ENCODE data around the gene ESCO1. TPM values are rescaled to one million over a fixed set of nuclear protein-coding genes. Genes with fewer than 3 reads are reported as not detected.
"Not testable (repeated sequence)": the region's sequence is repeated elsewhere in the genome, so short reads cannot be mapped to it uniquely, and the experiment has no call there.

The ESCO1 gene
- total RNA-seq, 2 experiments from 2014 or later, result 18.5 to 20.1 TPM

DNA sequence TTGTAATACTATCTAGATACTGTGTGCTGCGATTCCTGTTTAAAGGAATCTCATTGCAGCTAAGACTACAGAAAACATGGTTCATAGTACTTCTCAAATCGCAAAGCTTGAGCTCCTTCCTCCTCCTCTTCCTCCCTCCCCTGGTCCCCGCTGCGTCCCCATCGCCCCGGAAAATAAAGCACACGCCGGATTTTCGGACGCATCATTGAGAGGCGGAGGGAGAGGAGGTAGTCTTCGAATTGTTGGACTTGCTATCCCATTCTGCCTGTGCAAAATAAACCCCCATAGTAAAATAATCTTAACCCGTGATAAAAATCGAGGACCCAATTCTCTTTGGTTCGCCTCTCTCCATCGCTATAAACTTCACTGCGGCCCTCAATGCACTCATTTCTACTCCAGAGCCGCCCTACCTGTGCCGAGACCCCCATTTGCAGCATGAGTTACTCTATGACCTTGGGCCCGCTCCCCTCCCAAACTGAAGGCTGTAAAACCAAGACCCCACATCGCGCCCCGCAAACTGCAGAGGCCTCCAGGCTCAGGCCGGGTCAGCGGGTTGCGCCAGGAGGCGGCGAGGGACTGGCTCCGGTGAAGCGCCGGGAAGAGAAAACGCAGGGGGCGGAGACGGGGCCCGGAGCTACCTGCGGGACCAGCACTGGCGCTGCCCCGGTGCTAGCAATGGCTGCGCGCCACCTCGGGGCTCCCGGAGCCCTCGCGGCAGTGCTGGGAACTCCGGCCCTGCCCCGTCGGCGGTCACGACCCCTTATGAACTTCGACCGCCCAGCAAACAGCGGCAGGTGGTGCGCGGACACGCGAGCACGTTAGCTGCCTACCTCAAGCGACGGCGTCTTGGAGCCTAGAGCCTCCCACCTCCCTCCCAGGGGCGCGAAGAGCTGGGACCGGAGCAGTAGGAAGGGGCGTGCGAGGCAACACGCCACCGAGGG is 649 bp downstream of the ESCO1 start:
- peaks cover 27% of the 10 kb centered on the region for H3K4me1 Mint-ChIP-seq
- H3K36me3 Mint-ChIP-seq, result peaks cover 10% of the 10 kb centered on the region
- no peaks in the 10 kb centered on the region for H3K9me3 Mint-ChIP-seq
- H3K4me3 Mint-ChIP-seq, result peak overlapping the region; percentile 99
- no peaks in the 10 kb centered on the region for H3K27me3 Mint-ChIP-seq
- peak overlapping the region; percentile 99 for H3K27ac Mint-ChIP-seq
- DNase-seq, result no peak

DNA sequence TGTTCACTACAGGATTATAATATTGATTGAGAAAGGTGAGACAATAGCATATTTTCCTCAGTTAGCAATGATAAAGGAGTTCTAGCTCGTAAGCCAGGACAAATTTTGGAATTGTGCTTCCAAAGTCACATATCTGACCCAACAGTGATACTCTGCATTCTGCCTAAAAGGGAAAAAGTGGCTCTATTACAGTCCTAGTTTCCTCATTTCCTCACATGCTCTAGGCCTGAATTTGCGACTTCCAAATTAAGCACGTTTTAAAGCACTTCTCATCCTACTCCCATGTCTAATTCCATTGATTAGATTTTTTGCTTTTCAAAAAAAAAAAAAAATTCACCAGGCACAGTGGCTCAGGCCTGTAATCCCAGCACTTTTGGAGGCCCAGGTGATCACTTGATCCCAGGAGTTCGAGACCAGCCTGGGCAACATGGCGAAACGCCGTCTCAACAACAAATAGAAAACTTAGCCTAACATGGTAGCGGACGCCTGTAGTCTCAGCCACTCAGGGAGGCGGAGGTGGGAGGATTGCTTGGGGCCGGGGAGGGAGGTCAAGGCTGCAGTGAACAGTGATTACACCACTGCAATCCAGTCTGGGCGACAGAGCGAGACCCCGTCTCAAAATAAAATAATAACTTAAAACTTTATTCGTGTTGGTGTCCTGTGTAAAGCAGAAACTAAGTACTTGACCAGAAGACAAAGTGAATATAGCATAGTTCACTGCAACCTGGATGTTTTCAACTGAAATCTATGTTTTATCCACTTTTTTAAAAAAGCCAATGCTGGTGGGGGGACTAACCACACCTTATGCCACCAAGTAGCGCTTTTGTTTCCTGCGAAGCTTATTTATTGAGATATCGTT is 1.5 kb downstream of the ESCO1 start:
- peak overlapping the region; percentile 99 for H3K4me3 Mint-ChIP-seq
- H3K4me1 Mint-ChIP-seq, result peaks cover 27% of the 10 kb centered on the region
- H3K27me3 Mint-ChIP-seq, result no peaks in the 10 kb centered on the region
- peak overlapping the region; percentile 99 for H3K27ac Mint-ChIP-seq
- no peaks in the 10 kb centered on the region for H3K9me3 Mint-ChIP-seq
- peaks cover 15% of the 10 kb centered on the region for H3K36me3 Mint-ChIP-seq
- no peak for DNase-seq

DNA sequence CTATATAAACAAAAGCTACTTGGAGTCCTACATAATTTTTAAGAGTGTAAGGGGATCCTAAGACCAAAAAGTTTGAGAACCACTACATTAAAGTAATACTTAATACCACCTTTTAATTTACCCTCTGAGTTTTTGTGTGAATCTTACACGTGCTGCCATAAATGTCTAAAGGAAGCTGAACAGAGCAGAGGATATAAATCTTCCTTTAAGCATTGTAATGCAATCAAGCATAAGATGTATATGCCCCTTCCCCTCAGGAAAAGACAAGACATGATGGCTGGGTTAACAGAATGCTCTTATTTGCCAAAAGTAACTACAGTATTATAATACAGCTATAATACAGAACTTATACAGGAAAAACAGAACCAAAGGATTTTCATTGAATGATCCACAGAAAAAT is 2.9 kb downstream of the ESCO1 start:
- Mint-ChIP-seq H3K36me3 (peaks cover 19% of the 10 kb centered on the region), H3K27me3 (no peaks in the 10 kb centered on the region), H3K4me1 (peaks cover 31% of the 10 kb centered on the region), H3K27ac (no peak overlapping the region), H3K4me3 (no peak overlapping the region), H3K9me3 (no peaks in the 10 kb centered on the region)
- DNase-seq, result no peak

DNA sequence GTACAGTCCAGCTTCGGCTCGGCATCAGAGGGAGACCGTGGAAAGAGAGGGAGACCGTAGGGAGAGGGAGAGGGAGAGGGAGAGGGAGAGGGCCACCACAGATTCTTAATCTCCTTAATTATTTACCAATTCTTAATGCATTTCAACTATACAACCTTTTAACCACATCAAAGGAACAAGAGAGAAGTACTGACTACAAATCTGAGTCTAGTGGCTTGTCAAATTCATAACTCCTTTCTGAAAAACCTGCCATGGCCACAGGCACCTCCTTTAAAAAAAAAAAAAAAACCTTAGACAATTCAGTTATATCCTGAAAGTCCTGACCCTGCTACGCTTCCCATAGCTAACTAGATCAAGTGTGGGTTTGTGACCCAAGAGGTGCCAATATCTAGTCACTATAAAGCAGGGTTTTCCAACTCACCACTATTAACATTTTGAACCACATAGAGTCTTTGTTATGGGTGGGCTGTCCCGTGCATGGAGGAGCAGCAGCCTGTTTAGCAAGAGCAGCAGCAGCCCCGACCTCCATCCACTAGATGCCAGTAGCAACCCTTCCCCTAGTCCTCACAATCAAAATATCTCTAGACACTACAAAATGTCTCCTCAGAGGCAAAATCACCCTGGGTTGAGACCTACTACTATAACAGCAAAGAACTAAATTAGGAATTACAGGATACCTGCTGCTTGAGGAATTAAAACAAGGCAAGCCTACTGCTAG is 6.8 kb downstream of the ESCO1 start:
- no peak for DNase-seq
- Mint-ChIP-seq H3K9me3 (no peaks in the 10 kb centered on the region), H3K4me1 (peaks cover 25% of the 10 kb centered on the region), H3K27me3 (no peaks in the 10 kb centered on the region), H3K4me3 (no peak overlapping the region), H3K36me3 (peaks cover 26% of the 10 kb centered on the region), H3K27ac (no peak overlapping the region)

DNA sequence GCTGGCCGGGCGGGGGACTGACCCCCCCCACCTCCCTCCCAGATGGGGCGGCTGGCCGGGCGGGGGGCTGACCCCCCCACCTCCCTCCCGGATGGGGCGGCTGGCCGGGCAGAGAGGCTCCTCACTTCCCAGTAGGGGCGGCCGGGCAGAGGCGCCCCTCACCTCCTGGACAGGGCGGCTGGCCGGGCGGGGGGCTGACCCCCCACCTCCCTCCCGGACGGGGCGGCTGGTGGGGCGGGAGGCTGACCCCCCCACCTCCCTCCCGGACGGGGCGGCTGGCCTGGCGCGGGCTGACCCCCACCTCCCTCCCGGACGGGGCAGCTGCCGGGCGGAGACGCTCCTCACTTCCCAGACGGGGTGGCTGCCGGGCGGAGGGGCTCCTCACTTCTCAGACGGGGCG is 8.1 kb downstream of the ESCO1 start:
- H3K27ac Mint-ChIP-seq, H3K4me3 Mint-ChIP-seq, H3K9me3 Mint-ChIP-seq, H3K27me3 Mint-ChIP-seq, DNase-seq: not testable (repeated sequence)
- peaks cover 31% of the 10 kb centered on the region for H3K36me3 Mint-ChIP-seq
- peaks cover 18% of the 10 kb centered on the region for H3K4me1 Mint-ChIP-seq

DNA sequence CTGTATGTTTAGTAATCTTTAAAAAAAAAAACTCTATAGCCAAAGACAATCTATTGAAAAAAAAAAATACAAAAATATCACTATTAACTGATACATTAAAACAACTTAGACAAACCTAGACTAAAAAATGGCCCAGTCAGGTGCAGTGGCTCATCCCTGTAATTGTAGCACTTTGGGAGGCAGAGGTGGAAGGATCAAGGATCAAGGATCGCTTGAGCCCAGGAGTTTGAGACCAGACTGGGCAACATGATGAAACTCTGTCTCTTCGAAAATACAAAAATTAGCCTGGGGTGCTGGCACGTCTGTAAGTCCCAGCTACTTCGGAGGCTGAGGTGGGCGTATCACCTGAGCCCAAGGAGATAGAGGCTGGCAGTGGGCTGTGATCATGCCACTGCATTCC is 16.1 kb downstream of the ESCO1 start:
- Mint-ChIP-seq H3K27me3 (no peaks in the 10 kb centered on the region), H3K4me1 (peaks cover 12% of the 10 kb centered on the region), H3K4me3 (no peak overlapping the region), H3K27ac (no peak overlapping the region), H3K9me3 (no peaks in the 10 kb centered on the region), H3K36me3 (peaks cover 8% of the 10 kb centered on the region)
- DNase-seq, result no peak

DNA sequence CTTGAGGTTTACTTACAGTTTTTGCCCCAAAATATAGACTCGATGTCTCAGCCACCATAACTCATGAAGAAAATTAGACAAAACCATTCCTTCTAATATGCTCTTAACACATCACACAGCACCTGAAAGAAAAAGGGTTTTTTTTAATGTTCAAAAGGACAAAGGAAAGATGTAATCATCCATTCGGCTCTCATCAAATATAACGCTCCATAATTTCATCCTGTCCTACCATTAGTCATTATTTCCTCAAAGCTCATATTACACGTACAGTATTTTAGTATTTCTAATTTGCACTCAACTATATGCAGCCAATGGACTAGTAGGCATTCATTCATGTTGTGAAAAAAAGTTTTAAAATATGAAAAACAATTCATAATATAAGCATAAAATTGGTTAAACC is 24.8 kb downstream of the ESCO1 start:
- no peaks in the 10 kb centered on the region for H3K27me3 Mint-ChIP-seq
- H3K4me3 Mint-ChIP-seq, result no peak overlapping the region
- no peak for DNase-seq
- H3K4me1 Mint-ChIP-seq, result peaks cover 5% of the 10 kb centered on the region
- no peaks in the 10 kb centered on the region for H3K9me3 Mint-ChIP-seq
- H3K36me3 Mint-ChIP-seq, result peaks cover 45% of the 10 kb centered on the region
- no peak overlapping the region for H3K27ac Mint-ChIP-seq

DNA sequence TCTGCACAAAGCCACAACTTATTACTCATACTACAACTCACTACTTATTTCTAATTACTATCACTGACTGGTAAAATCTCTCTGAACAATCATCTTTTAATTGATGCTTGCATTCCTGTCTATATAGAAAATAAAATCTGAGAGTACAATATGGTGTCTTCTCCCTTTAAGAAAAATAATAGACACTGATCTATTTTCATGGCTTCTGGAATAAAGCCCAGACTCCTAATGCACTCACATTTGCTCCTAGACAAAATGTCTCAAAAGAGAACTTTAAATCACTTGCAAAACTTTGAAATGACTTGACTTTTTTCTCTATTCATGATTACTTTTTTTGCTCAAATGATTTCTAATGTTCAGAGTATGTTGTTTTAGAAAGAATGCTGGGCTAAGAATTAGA is 28.7 kb downstream of the ESCO1 start:
- H3K27ac Mint-ChIP-seq, result no peak overlapping the region
- H3K36me3 Mint-ChIP-seq, result peaks cover 41% of the 10 kb centered on the region
- H3K9me3 Mint-ChIP-seq, result no peaks in the 10 kb centered on the region
- no peak overlapping the region for H3K4me3 Mint-ChIP-seq
- DNase-seq, result no peak
- H3K27me3 Mint-ChIP-seq, result no peaks in the 10 kb centered on the region
- H3K4me1 Mint-ChIP-seq, result peaks cover 5% of the 10 kb centered on the region

DNA sequence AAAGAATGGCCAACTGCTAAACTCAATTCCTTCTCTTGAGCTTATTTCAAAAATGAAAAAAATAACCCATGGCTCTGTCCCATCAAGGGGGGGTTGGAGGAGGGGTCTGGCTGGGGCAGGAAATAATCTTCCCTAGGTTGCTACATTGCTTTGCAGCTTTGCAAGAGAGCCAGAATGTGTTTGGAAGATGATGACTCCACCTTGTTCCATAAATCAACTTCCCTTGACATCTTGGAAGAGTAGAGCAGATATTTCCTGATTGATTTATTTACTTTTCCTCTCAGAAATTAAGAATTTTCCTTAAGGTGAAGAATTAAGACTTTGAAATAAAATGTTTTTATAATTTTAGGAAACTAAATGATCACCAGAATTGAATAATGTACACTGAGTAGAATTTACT is 41.3 kb downstream of the ESCO1 start:
- H3K27me3 Mint-ChIP-seq, result no peaks in the 10 kb centered on the region
- H3K4me3 Mint-ChIP-seq, result no peak overlapping the region
- H3K4me1 Mint-ChIP-seq, result no peaks in the 10 kb centered on the region
- peaks cover 10% of the 10 kb centered on the region for H3K36me3 Mint-ChIP-seq
- no peak overlapping the region for H3K27ac Mint-ChIP-seq
- DNase-seq, result no peak
- H3K9me3 Mint-ChIP-seq, result no peaks in the 10 kb centered on the region

DNA sequence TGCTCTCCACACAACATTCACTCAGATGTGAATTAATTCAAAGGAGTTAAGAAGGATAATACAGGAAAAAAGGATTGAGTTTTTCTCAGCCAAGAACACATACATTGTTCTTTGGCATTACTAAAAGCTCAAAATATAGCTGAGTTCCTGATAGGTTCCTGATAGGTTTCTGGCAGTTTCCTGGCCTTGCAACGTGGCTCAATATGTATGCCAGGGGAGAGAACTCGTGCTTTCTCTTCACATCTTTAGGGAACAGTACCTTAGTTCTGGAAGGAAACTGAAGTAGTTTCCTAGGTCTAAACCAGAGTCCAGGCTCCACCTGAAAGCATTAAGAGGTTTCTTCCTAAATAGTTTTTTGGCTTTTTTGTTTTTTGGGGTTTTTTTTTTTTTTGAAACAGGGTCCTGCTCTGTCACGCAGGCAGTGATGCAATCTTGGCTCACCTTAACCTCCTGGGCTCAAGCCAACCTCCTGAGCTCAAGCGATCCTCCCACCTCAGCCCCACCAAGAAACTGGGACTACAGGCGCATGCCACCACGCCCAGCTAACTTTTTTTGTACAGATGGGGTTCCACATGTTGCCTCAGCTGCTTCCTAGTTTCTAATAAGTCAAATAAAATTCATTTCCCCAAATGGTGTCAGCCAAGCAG is 42.8 kb downstream of the ESCO1 start:
- DNase-seq, result no peak
- peaks cover 1% of the 10 kb centered on the region for H3K4me1 Mint-ChIP-seq
- no peaks in the 10 kb centered on the region for H3K27me3 Mint-ChIP-seq
- H3K4me3 Mint-ChIP-seq, result no peak overlapping the region
- peaks cover 3% of the 10 kb centered on the region for H3K9me3 Mint-ChIP-seq
- peak overlapping the region; percentile 5 for H3K27ac Mint-ChIP-seq
- H3K36me3 Mint-ChIP-seq, result peaks cover 17% of the 10 kb centered on the region

DNA sequence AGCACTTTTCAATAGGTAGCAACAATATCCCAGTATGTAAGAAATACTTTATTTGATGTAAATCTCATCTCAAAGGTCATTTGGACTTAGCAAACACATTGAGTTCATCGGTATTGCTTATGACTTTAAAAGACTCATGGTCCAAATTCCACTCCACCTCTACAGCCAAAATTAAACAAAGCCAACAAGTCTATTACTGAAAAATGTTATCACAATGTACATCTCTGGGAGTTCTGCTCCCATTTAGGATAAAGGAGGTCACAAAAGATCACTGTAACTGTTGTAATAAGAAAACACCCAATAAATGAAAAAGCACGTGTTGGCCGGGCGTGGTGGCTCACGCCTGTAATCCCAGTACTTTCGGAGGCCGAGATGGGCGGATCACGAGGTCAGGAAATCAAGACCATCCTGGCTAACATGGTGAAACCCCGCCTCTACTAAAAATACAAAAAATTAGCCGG is 50.0 kb downstream of the ESCO1 start:
- H3K36me3 Mint-ChIP-seq, result peaks cover 47% of the 10 kb centered on the region
- H3K27ac Mint-ChIP-seq, result no peak overlapping the region
- no peak overlapping the region for H3K4me3 Mint-ChIP-seq
- peaks cover 12% of the 10 kb centered on the region for H3K4me1 Mint-ChIP-seq
- no peaks in the 10 kb centered on the region for H3K27me3 Mint-ChIP-seq
- H3K9me3 Mint-ChIP-seq, result peaks cover 8% of the 10 kb centered on the region
- no peak for DNase-seq

DNA sequence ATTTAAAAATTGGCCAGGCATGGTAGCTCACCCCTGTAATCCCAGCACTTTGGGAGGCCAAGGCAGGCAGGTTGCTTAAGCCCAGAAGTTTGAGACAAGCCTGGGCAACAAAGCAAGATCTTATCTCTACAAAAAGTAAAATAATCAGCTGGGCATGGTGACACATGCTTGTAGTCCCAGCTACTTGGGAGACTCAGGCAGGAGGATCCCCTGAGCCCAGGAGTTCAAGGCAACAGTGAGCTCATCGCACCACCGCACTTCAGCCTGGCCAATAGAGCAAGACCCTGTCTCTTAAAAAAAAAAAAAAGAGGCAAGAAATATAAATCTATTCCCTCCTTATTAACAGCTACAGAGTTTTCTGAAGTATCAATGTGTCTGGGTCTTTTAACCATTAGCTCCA is 51.9 kb downstream of the ESCO1 start:
- Mint-ChIP-seq H3K4me1 (peaks cover 12% of the 10 kb centered on the region), H3K27me3 (no peaks in the 10 kb centered on the region), H3K27ac (no peak overlapping the region), H3K9me3 (peaks cover 8% of the 10 kb centered on the region), H3K4me3 (no peak overlapping the region), H3K36me3 (peaks cover 48% of the 10 kb centered on the region)
- DNase-seq, result no peak

DNA sequence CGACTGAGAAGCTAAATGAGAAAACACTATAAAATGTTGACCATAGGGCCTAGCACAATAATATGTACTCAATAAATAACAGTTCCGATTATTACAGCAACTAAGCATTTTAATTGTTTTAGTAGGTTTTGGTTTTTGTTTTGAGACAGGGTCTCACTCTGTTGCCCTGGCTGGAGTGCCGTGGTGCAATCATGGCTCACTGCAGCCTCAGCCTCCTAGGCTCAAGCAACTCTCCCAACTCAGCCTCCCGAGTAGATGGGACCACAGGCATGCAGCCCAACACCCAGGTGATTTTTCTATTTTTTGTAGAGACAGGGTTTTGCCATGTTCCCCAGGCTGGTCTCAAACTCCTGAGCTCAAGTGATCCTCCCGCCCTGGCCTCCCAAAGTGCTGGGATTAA is 54.1 kb downstream of the ESCO1 start:
- no peak overlapping the region for H3K4me3 Mint-ChIP-seq
- H3K36me3 Mint-ChIP-seq, result peaks cover 33% of the 10 kb centered on the region
- H3K9me3 Mint-ChIP-seq, result no peaks in the 10 kb centered on the region
- no peak overlapping the region for H3K27ac Mint-ChIP-seq
- DNase-seq, result no peak
- H3K27me3 Mint-ChIP-seq, result no peaks in the 10 kb centered on the region
- H3K4me1 Mint-ChIP-seq, result peaks cover 2% of the 10 kb centered on the region

DNA sequence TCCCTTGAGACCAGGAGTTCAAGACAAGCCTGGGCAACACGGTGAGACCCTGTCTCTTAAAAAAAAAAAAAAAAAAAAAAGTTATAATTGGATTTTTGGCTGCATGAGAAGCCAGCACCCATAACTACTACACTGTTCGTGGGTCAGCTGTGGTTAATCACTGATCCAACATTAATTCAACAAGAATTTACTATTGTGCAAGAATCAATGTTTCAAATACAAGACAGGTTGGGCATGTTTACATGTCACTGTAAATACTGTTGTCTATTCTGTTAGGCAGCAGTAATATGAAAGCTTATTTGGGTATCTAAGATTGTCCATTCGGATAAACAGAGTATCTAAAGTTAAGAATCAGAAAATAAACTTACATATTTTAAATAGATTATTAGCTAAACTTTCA is 62.3 kb downstream of the ESCO1 start:
- no peaks in the 10 kb centered on the region for H3K4me1 Mint-ChIP-seq
- H3K27ac Mint-ChIP-seq, result no peak overlapping the region
- H3K27me3 Mint-ChIP-seq, result no peaks in the 10 kb centered on the region
- no peak overlapping the region for H3K4me3 Mint-ChIP-seq
- H3K9me3 Mint-ChIP-seq, result no peaks in the 10 kb centered on the region
- peaks cover 16% of the 10 kb centered on the region for H3K36me3 Mint-ChIP-seq
- no peak for DNase-seq

Data from activated naive CD8-positive, alpha-beta T cell treated with anti-CD3 and anti-CD28 coated beads for 36 hours (primary cell).